ENCODE data around the gene RAD17. TPM values are rescaled to one million over a fixed set of nuclear protein-coding genes. Genes with fewer than 3 reads are reported as not detected.

The RAD17 gene
- total RNA-seq, 4 donors from 2014 or later = 13.0 to 21.1 (median 15.0) TPM

DNA sequence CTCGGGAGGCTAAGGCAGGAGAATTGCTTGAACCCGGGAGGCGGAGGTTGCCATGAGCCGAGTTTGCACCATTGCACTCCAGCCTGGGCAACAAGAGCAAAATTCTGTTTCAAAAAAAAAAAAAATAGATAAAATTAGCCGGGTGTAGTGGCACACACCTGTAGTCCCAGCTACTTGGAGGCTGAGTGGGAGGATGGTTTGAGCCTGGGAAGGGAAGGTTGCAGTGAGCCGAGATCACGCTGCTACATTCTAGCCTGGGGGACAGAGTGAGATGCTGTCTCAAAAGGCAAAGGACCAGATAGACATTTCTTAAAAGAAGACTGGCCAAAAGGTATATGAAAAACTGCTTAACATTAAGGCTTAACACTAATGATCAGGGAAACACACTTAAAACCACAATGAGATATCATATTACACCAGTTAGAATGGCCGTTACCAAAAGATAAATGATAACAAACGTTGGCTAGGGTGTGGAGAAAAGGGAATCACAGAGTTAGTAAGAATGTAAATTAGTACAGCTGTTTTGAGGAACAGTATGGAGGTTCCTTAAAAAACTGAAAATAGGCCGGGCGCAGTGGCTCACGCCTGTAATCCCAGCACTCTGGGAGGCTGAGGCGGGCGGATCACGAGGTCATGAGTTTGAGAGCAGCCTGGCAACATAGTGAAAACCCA is 35.2 kb downstream of the RAD17 start:
- Histone ChIP-seq H3K27me3 (no peaks in the 10 kb centered on the region), H3K9me3 (no peaks in the 10 kb centered on the region), H3K4me1 (no peaks in the 10 kb centered on the region), H3K27ac (no peak overlapping the region), H3K4me3 (no peak overlapping the region), H3K36me3 (peaks cover 53% of the 10 kb centered on the region)
- 86% methylated on average over 15 of the region's 15 CpGs for WGBS
- TF ChIP-seq POLR2AphosphoS5 (IDR thresholded peaks at IDR 0.05) = no peak
- TF ChIP-seq POLR2A (IDR thresholded peaks at IDR 0.05) = no peak
- TF ChIP-seq EP300 (IDR thresholded peaks at IDR 0.05) = no peak
- TF ChIP-seq, protein P1, sequence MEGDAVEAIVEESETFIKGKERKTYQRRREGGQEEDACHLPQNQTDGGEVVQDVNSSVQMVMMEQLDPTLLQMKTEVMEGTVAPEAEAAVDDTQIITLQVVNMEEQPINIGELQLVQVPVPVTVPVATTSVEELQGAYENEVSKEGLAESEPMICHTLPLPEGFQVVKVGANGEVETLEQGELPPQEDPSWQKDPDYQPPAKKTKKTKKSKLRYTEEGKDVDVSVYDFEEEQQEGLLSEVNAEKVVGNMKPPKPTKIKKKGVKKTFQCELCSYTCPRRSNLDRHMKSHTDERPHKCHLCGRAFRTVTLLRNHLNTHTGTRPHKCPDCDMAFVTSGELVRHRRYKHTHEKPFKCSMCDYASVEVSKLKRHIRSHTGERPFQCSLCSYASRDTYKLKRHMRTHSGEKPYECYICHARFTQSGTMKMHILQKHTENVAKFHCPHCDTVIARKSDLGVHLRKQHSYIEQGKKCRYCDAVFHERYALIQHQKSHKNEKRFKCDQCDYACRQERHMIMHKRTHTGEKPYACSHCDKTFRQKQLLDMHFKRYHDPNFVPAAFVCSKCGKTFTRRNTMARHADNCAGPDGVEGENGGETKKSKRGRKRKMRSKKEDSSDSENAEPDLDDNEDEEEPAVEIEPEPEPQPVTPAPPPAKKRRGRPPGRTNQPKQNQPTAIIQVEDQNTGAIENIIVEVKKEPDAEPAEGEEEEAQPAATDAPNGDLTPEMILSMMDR (IDR thresholded peaks at IDR 0.05) = no peak
- DNase-seq (ENCODE audit: low spot score in 2 of 2) = no peak

DNA sequence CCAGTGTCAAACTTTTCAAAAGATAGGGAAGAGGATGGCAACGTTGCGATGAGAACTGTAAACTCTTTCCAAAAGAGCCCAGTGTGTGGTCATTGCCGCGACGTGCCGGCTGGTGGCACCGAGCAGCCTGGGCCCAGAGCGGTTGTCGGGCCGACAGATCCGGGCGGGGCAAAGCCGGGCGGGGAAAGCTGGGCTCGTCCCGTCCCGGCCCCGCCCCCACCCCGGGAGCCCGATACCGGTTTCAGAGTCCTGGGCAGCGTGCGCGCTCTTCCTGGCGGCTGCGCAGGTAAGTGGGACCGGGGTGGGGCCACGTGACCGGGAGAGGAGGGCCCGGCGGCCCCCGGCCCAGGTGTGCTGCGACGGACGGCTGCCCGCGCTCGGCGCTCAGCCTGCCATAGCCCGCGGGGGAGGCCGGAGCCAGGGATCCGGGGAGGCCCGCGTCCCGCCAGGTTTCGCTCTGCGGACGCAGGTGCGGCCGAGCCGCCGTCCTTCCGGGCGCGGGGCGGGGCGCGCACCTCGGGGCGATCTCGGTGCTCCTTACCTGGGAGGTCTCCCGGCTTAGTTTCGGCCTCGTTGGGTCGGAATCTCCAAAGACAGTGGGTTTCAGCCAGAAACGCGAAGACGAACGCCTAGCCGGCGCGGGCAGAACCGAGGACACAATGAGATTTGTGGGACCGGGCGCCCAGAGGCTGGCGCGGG is 45.4 kb downstream of the RAD17 start, which contains the start of gene MARVELD2:
Gene MARVELD2 (plus strand): TSS at position 232 of the 699 bp plus-strand sequence. CDS start 4,270 bp downstream, outside the sequence.
- DNase-seq (ENCODE audit: low spot score in 2 of 2) = peak; percentile 74 to 85
- peak within 1 kb of the TSS; percentile 62 for H3K4me3 ChIP-seq
- no peaks in the 10 kb centered on the region for H3K9me3 ChIP-seq
- H3K27ac ChIP-seq = peak within 1 kb of the TSS; percentile 73
- no peaks in the 10 kb centered on the region for H3K27me3 ChIP-seq
- 27% methylated on average over 49 of the region's 78 CpGs for WGBS
- TF ChIP-seq, protein P1 (IDR thresholded peaks at IDR 0.05) = peak in 1 of 2 donors; percentile 39
- no peak for TF ChIP-seq EP300 (IDR thresholded peaks at IDR 0.05)
- peak in 1 of 2 donors; percentile 22 for TF ChIP-seq POLR2A (IDR thresholded peaks at IDR 0.05)
- peak in 1 of 3 donors; percentile 8 for TF ChIP-seq POLR2AphosphoS5 (IDR thresholded peaks at IDR 0.05)
- H3K36me3 ChIP-seq = peaks cover 25% of the 10 kb centered on the region
- H3K4me1 ChIP-seq = no peaks in the 10 kb centered on the region

DNA sequence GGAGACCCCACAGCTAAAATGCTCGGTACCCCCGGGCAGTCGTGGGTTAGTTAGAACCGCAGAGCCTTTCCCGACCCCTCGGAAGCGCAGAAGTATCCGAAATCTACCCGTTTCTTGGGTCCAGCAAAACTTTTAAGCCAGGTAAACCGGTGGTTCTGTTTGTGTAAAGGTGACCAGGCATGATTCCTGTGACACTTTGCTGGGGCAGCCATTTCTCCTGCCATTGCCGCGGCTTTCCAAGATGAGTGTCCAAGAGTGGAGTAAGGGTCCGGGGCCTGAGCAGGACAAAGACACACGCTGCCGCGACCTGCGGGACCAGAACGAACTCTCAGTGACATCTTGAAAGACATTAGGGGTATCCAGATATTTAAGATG is 46.0 kb downstream of the RAD17 start:
- H3K4me1 ChIP-seq = no peaks in the 10 kb centered on the region
- no peaks in the 10 kb centered on the region for H3K27me3 ChIP-seq
- WGBS = 44% methylated on average over 18 of the region's 18 CpGs
- no peaks in the 10 kb centered on the region for H3K9me3 ChIP-seq
- TF ChIP-seq POLR2AphosphoS5 (IDR thresholded peaks at IDR 0.05) = no peak
- TF ChIP-seq, protein P1 (IDR thresholded peaks at IDR 0.05) = no peak
- TF ChIP-seq POLR2A (IDR thresholded peaks at IDR 0.05) = no peak
- TF ChIP-seq EP300 (IDR thresholded peaks at IDR 0.05) = no peak
- H3K27ac ChIP-seq = peak overlapping the region; percentile 73
- peaks cover 21% of the 10 kb centered on the region for H3K36me3 ChIP-seq
- no peak for DNase-seq (ENCODE audit: low spot score in 2 of 2)
- peak overlapping the region; percentile 62 for H3K4me3 ChIP-seq

DNA sequence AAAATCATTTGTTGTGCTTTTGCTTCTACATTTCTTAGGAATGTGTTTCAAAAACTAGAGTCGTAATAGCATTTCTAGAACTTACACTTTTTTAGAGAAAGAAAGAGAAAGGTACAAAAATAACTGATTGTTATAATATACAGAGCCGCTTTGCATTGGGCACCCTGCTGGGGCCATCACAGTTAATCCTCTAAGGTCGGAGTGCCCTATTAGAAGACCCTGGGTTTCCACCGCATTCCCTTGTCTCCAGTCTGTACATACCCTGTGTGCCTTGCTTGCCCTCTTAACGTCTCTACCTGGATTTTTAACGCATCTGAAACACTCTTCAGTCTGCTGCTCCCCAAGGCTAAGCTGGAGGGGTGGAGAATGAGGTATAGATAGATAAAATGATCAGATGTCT is 46.6 kb downstream of the RAD17 start:
- Histone ChIP-seq H3K9me3 (no peaks in the 10 kb centered on the region), H3K36me3 (peaks cover 17% of the 10 kb centered on the region), H3K4me1 (no peaks in the 10 kb centered on the region), H3K27me3 (no peaks in the 10 kb centered on the region), H3K27ac (no peak overlapping the region), H3K4me3 (peak overlapping the region; percentile 62)
- no peak for DNase-seq (ENCODE audit: low spot score in 2 of 2)
- 57% methylated on average over 6 of the region's 6 CpGs for WGBS
- TF ChIP-seq, protein P1 (IDR thresholded peaks at IDR 0.05) = no peak
- TF ChIP-seq POLR2AphosphoS5 (IDR thresholded peaks at IDR 0.05) = no peak
- no peak for TF ChIP-seq EP300 (IDR thresholded peaks at IDR 0.05)
- TF ChIP-seq POLR2A (IDR thresholded peaks at IDR 0.05) = no peak

DNA sequence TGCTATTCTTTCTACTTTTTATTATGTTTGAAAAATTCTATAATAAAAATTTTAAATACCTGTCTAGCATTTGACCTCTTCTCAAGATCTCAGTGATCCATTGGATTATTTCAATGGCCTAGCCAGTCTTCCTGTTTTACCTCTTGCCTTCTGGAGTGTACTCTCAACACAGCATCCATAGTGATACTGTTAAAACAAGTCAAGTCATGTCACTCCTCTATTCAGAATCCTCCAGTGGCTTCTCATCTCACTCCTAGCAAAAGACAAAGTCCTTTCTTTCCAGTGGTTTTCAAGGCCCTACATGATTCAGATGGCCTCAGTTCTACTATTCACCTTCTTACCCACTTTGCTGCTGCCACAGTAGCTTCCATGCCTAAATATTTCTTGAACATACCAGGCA is 47.1 kb downstream of the RAD17 start:
- no peaks in the 10 kb centered on the region for H3K4me1 ChIP-seq
- no peak for DNase-seq (ENCODE audit: low spot score in 2 of 2)
- H3K27me3 ChIP-seq = no peaks in the 10 kb centered on the region
- H3K36me3 ChIP-seq = peaks cover 12% of the 10 kb centered on the region
- no peaks in the 10 kb centered on the region for H3K9me3 ChIP-seq
- H3K27ac ChIP-seq = no peak overlapping the region
- H3K4me3 ChIP-seq = no peak overlapping the region
- TF ChIP-seq EP300 (IDR thresholded peaks at IDR 0.05) (no peak), POLR2AphosphoS5 (IDR thresholded peaks at IDR 0.05) (no peak), POLR2A (IDR thresholded peaks at IDR 0.05) (no peak)
- TF ChIP-seq, protein P1 (IDR thresholded peaks at IDR 0.05) = no peak
